Esophagus squamous epithelium (tissue), 5 donors: ENCODE measurements around the gene WFS1. TPM values are rescaled to one million over a fixed set of nuclear protein-coding genes. Genes with fewer than 3 reads are reported as not detected.
A peak's percentile ranks its signal among the peaks of the same experiment; 100 is the strongest.

Experiments used
- DNase-seq: peaks from one replicate; lab custom pipeline; 2025; lab: John Stamatoyannopoulos, UW
- H3K27ac ChIP-seq, 4 donors: fragments of 200-600 bp; sonication (generic); one replicate each; pipeline ENCODE4 v1.5.1; 2016 to 2019; ENCODE audit warnings: mild to moderate bottlenecking in 1 of 4
- H3K27me3 ChIP-seq, 4 donors: fragments of 200-600 bp; sonication (generic); 1 replicate in 3 of 4; 2 replicates in 1 of 4; pipeline versions ENCODE4 v1.5.1 to v1.6.0; 2017 to 2021; ENCODE audit warnings: antibody characterized with exemption in 1 of 4
- H3K36me3 ChIP-seq, 3 donors: fragments of 200-600 bp; sonication (generic); one replicate each; pipeline ENCODE4 v1.5.1; 2016 to 2019
- H3K4me1 ChIP-seq, 3 donors: fragments of 200-600 bp; sonication (generic); one replicate each; pipeline ENCODE4 v1.5.1; 2017 to 2019
- H3K4me3 ChIP-seq, 4 donors: fragments of 200-600 bp; sonication (generic); 1 replicate in 3 of 4; 2 replicates in 1 of 4; pipeline ENCODE4 v1.5.1; 2016 to 2019; ENCODE audit warnings: mild to moderate bottlenecking in 2 of 4, moderate library complexity in 1 of 4
- H3K9me3 ChIP-seq, 3 donors: fragments of 200-600 bp; sonication (generic); one replicate each; pipeline ENCODE4 v1.5.1; 2016 to 2019
- POLR2A ChIP-seq, 4 donors: fragments of 450-650 bp; IDR thresholded peaks; one replicate each; pipeline ENCODE4 v1.6.1; 2017; ENCODE audit warnings: antibody characterized with exemption in 4 of 4, mild to moderate bottlenecking in 4 of 4, moderate library complexity in 3 of 4
- WGBS, 2 donors: methylation state at CpG; one replicate each; pipeline ENCODE4 v1.1.5; 2018; 5-methylcytosine and 5-hydroxymethylcytosine counted together
- intact Hi-C: fragments of 100-400 bp; cut with DNase I; formaldehyde crosslinking; loops from one replicate; pipeline ENCODE4 v1.15.0; 2022
- total RNA-seq, 4 donors: library from RNA; depleted of rRNA; stranded (reverse); fragments of >200 nt; gene quantifications; one replicate each; pipeline ENCODE4 v1.1.0, GENCODE V29; 2016
- TF ChIP-seq, protein P1 (sequence below), 6 experiments: fragments of 450-650 bp in 4 of 6; fragments of 200-600 bp in 2 of 6; sonication (generic) in 2 of 6; IDR thresholded peaks; one replicate each; pipeline ENCODE4 v1.5.1; 2016 to 2019; ENCODE audit warnings: antibody characterized with exemption in 6 of 6, mild to moderate bottlenecking in 4 of 6, moderate library complexity in 4 of 6
- donor health status: DM: yes; HTN: yes; CAD: no.

WFS1 gene
- total RNA-seq, 4 donors from 2014 or later, result 6.5 to 20.4 (median 9.6) TPM

DNA sequence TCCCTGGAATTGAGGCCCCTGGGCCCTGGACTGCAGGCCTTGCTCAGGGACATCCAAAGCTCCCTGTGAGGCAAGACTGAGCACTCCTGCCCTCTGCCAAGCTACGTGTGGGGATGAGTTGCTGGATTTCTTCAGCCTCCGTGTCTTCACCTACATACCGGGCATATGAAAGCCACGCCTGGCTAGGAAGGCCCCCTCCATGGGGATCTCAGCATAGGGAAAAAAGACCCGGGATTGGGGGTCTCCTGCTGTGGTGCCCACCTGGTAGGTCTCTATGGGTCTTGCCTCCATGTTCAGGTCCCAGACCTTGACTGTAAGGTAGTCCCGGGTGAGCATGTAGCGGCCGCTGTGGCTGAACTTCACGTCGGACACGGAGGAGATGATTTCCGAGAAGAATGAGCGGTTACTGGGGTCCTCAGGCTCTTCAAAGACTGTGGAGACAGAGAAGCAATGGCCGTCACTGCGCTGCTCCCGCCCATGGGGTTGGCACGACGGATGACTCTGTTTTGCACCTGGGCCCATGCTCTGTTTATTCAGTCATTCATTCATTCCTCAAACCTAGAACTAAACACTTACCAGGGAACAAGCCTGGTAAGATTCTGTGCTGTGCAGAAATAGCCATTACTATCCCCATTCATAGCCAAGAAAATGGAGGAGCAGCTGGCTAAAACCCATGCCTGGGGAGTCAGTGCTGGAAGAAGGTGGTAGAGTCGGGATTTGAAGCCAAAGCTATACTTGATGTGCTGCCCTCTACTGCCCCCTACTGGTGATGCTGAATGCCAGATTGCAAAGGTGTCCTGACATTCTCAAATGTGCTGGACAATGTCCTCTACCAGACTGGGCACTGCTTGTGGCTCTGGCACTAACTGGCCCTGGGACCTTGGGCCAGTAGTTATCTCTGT lies 63.9 kb downstream of the WFS1 start:
- H3K4me3 ChIP-seq, result no peak overlapping the region
- intact Hi-C loops, result loop anchor here (10.0 kb wide), 1 partner anchor 211 kb away; no protein-coding TSS in a partner anchor
- TF ChIP-seq, protein P1, sequence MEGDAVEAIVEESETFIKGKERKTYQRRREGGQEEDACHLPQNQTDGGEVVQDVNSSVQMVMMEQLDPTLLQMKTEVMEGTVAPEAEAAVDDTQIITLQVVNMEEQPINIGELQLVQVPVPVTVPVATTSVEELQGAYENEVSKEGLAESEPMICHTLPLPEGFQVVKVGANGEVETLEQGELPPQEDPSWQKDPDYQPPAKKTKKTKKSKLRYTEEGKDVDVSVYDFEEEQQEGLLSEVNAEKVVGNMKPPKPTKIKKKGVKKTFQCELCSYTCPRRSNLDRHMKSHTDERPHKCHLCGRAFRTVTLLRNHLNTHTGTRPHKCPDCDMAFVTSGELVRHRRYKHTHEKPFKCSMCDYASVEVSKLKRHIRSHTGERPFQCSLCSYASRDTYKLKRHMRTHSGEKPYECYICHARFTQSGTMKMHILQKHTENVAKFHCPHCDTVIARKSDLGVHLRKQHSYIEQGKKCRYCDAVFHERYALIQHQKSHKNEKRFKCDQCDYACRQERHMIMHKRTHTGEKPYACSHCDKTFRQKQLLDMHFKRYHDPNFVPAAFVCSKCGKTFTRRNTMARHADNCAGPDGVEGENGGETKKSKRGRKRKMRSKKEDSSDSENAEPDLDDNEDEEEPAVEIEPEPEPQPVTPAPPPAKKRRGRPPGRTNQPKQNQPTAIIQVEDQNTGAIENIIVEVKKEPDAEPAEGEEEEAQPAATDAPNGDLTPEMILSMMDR (IDR thresholded peaks at IDR 0.05), result peak in 4 of 6 experiments; percentile 15 to 54 (median 34)
- TF ChIP-seq POLR2A (IDR thresholded peaks at IDR 0.05), result no peak
- no peak overlapping the region for H3K27ac ChIP-seq
- H3K27me3 ChIP-seq, result peaks cover 0 to 56% (median 0%) of the 10 kb centered on the region in 4 donors
- DNase-seq, result no peak
- no peaks in the 10 kb centered on the region for H3K4me1 ChIP-seq
- peaks cover 0 to 6% (median 0%) of the 10 kb centered on the region in 3 donors for H3K9me3 ChIP-seq
- H3K36me3 ChIP-seq, result peaks cover 0 to 47% (median 9%) of the 10 kb centered on the region in 3 donors
- WGBS, 2 donors, result 83 to 84% methylated on average over 17 to 19 of the region's 19 CpGs

DNA sequence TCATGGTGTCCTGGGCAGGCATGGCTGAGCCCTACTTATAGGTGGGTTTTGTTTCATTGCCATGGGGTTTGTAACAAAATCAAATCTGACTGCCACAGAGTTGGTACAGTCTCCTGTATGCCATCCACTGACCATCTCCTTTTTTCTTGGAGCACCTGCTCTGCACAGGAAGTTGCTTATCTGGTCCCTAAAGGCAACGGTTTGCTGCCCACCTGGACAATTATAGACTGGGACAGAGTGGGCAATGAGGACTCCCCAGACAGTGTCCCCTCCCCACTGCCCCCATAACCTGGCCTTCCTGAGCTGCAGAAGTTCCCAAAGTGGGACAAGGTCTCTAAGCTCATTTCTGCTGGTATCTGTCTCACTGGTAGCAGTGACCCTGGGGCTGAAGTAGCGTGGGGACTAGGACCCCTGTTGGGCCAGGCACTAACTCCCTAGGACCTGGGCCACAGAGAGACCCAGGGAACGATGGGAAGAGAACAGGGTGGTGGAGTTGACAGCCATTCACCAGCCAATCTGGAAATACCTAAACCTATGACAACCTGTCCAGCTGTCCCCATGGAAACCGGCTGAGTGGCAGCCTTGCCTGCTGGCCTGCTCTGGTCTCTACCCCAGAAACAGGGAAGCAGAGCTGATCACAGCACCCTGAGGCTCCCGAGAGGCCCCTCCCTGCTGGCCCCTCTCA lies 64.7 kb downstream of the WFS1 start:
- Histone ChIP-seq H3K36me3 (peaks cover 0 to 41% (median 9%) of the 10 kb centered on the region in 3 donors), H3K4me3 (no peak overlapping the region), H3K4me1 (no peaks in the 10 kb centered on the region), H3K27ac (no peak overlapping the region), H3K9me3 (peaks cover 0 to 6% (median 0%) of the 10 kb centered on the region in 3 donors), H3K27me3 (peaks cover 0 to 62% (median 0%) of the 10 kb centered on the region in 4 donors)
- WGBS, 2 donors, result 41 to 48% methylated on average over 4 to 5 of the region's 5 CpGs
- intact Hi-C loops, result loop anchor here (10.0 kb wide), 1 partner anchor 210 kb away; no protein-coding TSS in a partner anchor
- TF ChIP-seq, protein P1 (IDR thresholded peaks at IDR 0.05), result no peak
- TF ChIP-seq POLR2A (IDR thresholded peaks at IDR 0.05), result no peak
- no peak for DNase-seq

DNA sequence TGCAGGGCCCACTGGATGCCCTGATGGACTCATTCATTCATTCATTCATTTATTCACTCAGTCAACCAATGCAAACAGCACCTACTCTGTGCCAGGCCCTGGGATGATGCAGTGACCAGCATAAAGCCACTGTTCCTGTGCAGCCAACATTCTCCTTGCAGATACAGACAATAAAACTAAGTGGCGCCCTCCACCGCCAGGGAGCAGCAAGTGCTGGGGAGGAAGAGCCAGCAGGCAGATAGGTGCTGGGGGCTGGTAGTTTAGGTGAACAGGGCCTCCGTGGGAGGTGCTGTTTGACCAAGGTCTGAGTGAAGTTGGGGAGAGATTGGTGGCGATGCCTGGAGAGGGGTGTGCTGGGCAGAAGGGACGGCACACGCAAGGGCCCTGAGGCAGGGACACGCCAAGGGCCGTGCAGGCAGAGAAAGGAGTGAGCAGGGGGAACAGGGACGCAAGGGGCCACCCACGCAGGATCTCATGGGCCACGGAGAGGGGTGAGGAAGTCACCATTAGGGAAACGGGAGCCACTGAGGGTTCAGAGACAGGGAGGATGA lies 65.5 kb downstream of the WFS1 start:
- intact Hi-C loops, result loop anchor here (10.0 kb wide), 1 partner anchor 210 kb away; no protein-coding TSS in a partner anchor
- Histone ChIP-seq H3K4me1 (no peaks in the 10 kb centered on the region), H3K27ac (no peak overlapping the region), H3K27me3 (peaks cover 0 to 69% (median 0%) of the 10 kb centered on the region in 4 donors), H3K36me3 (peaks cover 0 to 40% (median 9%) of the 10 kb centered on the region in 3 donors), H3K9me3 (peaks cover 0 to 6% (median 0%) of the 10 kb centered on the region in 3 donors), H3K4me3 (no peak overlapping the region)
- no peak for TF ChIP-seq POLR2A (IDR thresholded peaks at IDR 0.05)
- TF ChIP-seq, protein P1 (IDR thresholded peaks at IDR 0.05), result no peak
- 73 to 80% methylated on average over 10 to 12 of the region's 12 CpGs for WGBS, 2 donors
- no peak for DNase-seq

DNA sequence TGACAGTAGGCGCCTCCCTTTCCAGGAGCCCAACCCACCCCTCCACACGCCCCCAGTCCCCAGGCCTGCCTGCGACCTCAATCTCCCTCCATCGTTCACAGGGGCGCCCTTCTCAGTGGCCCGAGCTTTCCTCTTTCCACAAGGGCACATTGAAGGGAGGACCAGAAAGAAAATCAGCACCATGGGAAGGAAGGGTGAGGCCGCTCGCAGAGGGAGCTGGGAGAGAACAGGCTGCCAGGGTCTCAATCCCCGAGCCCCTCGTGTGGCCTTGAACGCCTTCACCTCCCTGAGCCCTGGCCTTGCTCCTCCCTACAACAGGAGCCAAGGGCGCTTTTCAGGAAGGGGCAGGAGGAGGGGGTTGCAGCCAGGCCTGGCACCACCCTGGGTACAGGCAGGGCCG lies 66.5 kb downstream of the WFS1 start:
- Histone ChIP-seq H3K4me1 (no peaks in the 10 kb centered on the region), H3K27me3 (peaks cover 0 to 77% (median 0%) of the 10 kb centered on the region in 4 donors), H3K9me3 (peaks cover 0 to 6% (median 0%) of the 10 kb centered on the region in 3 donors), H3K36me3 (peaks cover 0 to 31% (median 7%) of the 10 kb centered on the region in 3 donors), H3K4me3 (no peak overlapping the region), H3K27ac (no peak overlapping the region)
- DNase-seq, result no peak
- 56 to 75% methylated on average over 5 of the region's 13 CpGs for WGBS, 2 donors
- TF ChIP-seq, protein P1 (IDR thresholded peaks at IDR 0.05), result no peak
- no peak for TF ChIP-seq POLR2A (IDR thresholded peaks at IDR 0.05)
- intact Hi-C loops, result loop anchor here (10.0 kb wide), 1 partner anchor 209 kb away; no protein-coding TSS in a partner anchor
